Measurements from ENCODE around the gene SMYD1. TPM values are rescaled to one million over a fixed set of nuclear protein-coding genes. Genes with fewer than 3 reads are reported as not detected.

The SMYD1 gene
- total RNA-seq, 4 donors from 2014 or later = not detected

- TF ChIP-seq POLR2A (IDR thresholded peaks at IDR 0.05) = no peak
- Histone ChIP-seq H3K36me3 (no peaks in the 10 kb centered on the region), H3K9me3 (no peaks in the 10 kb centered on the region), H3K4me3 (no peak overlapping the region), H3K27me3 (no peaks in the 10 kb centered on the region), H3K27ac (no peak overlapping the region), H3K4me1 (no peaks in the 10 kb centered on the region)
- no peak for DNase-seq (ENCODE audit: low spot score in 2 of 2)
- 100% methylated on average over 1 of the region's 2 CpGs for WGBS
Measured at GRCh38 chr2:88071365-88071764, 3.7 kb downstream of the SMYD1 start.

GRCh38 chr2:88074150-88074549, 6.5 kb downstream of the SMYD1 start:
- DNase-seq (ENCODE audit: low spot score in 2 of 2) = no peak
- Histone ChIP-seq H3K36me3 (no peaks in the 10 kb centered on the region), H3K27me3 (no peaks in the 10 kb centered on the region), H3K27ac (no peak overlapping the region), H3K4me3 (no peak overlapping the region), H3K4me1 (no peaks in the 10 kb centered on the region), H3K9me3 (no peaks in the 10 kb centered on the region)
- TF ChIP-seq POLR2AphosphoS5 (IDR thresholded peaks at IDR 0.05) (no peak), EP300 (IDR thresholded peaks at IDR 0.05) (no peak), POLR2A (IDR thresholded peaks at IDR 0.05) (no peak), CTCF (IDR thresholded peaks at IDR 0.05) (no peak)

GRCh38 chr2:88074854-88075292, 7.2 kb downstream of the SMYD1 start:
- DNase-seq (ENCODE audit: low spot score in 2 of 2) = no peak

GRCh38 chr2:88077080-88077479, 9.5 kb downstream of the SMYD1 start:
- Histone ChIP-seq H3K9me3 (no peaks in the 10 kb centered on the region), H3K36me3 (no peaks in the 10 kb centered on the region), H3K27me3 (no peaks in the 10 kb centered on the region), H3K4me3 (no peak overlapping the region), H3K4me1 (no peaks in the 10 kb centered on the region), H3K27ac (no peak overlapping the region)
- DNase-seq (ENCODE audit: low spot score in 2 of 2) = no peak
- TF ChIP-seq CTCF (IDR thresholded peaks at IDR 0.05) (no peak), EP300 (IDR thresholded peaks at IDR 0.05) (no peak), POLR2A (IDR thresholded peaks at IDR 0.05) (no peak), POLR2AphosphoS5 (IDR thresholded peaks at IDR 0.05) (no peak)
- 90% methylated on average over 8 of the region's 8 CpGs for WGBS

More at GRCh38 chr2:88074854-88075292, 7.2 kb downstream of the SMYD1 start:
- WGBS = 39% methylated on average over 4 of the region's 4 CpGs
- Histone ChIP-seq H3K36me3 (no peaks in the 10 kb centered on the region), H3K9me3 (no peaks in the 10 kb centered on the region), H3K27ac (no peak overlapping the region), H3K4me3 (no peak overlapping the region), H3K4me1 (no peaks in the 10 kb centered on the region), H3K27me3 (no peaks in the 10 kb centered on the region)
- TF ChIP-seq POLR2A (IDR thresholded peaks at IDR 0.05) (no peak), POLR2AphosphoS5 (IDR thresholded peaks at IDR 0.05) (no peak), EP300 (IDR thresholded peaks at IDR 0.05) (no peak), CTCF (IDR thresholded peaks at IDR 0.05) (no peak)

GRCh38 chr2:88078643-88079172, 11.1 kb downstream of the SMYD1 start:
- no peaks in the 10 kb centered on the region for H3K4me1 ChIP-seq
- DNase-seq (ENCODE audit: low spot score in 2 of 2) = no peak
- whole genome bisulfite sequencing = 36% methylated on average over 3 of the region's 3 CpGs
- H3K9me3 ChIP-seq = no peaks in the 10 kb centered on the region
- H3K36me3 ChIP-seq = no peaks in the 10 kb centered on the region
- no peak overlapping the region for H3K27ac ChIP-seq
- H3K27me3 ChIP-seq = no peaks in the 10 kb centered on the region
- H3K4me3 ChIP-seq = no peak overlapping the region
- no peak for TF ChIP-seq POLR2AphosphoS5 (IDR thresholded peaks at IDR 0.05)
- no peak for TF ChIP-seq POLR2A (IDR thresholded peaks at IDR 0.05)
- no peak for TF ChIP-seq EP300 (IDR thresholded peaks at IDR 0.05)
- TF ChIP-seq CTCF (IDR thresholded peaks at IDR 0.05) = no peak

GRCh38 chr2:88080545-88080944, 12.9 kb downstream of the SMYD1 start:
- H3K9me3 ChIP-seq = no peaks in the 10 kb centered on the region

More at GRCh38 chr2:88080545-88080944, 12.9 kb downstream of the SMYD1 start:
- no peaks in the 10 kb centered on the region for H3K27me3 ChIP-seq
- H3K36me3 ChIP-seq = no peaks in the 10 kb centered on the region
- 85% methylated on average over 2 of the region's 2 CpGs for WGBS
- TF ChIP-seq CTCF (IDR thresholded peaks at IDR 0.05) (no peak), POLR2A (IDR thresholded peaks at IDR 0.05) (no peak), EP300 (IDR thresholded peaks at IDR 0.05) (no peak), POLR2AphosphoS5 (IDR thresholded peaks at IDR 0.05) (no peak)
- H3K27ac ChIP-seq = no peak overlapping the region
- no peak for DNase-seq (ENCODE audit: low spot score in 2 of 2)
- no peak overlapping the region for H3K4me3 ChIP-seq
- H3K4me1 ChIP-seq = no peaks in the 10 kb centered on the region
